Testis (tissue), 2 donors: Measurements from ENCODE around the gene PRSS38.

Experiments
- CTCF ChIP-seq, 3 experiments: fragments of 450-650 bp in 2 of 3; fragments of 200-600 bp in 1 of 3; sonication (generic) in 1 of 3; IDR thresholded peaks; one replicate each; pipeline ENCODE4 v1.5.1; 2016 to 2019; ENCODE audit warnings: antibody characterized with exemption in 3 of 3, mild to moderate bottlenecking in 2 of 3, moderate library complexity in 1 of 3
- POLR2A ChIP-seq: fragments of 450-650 bp; IDR thresholded peaks from one replicate; pipeline ENCODE4 v1.6.1; 2017; ENCODE audit warnings: antibody characterized with exemption, mild to moderate bottlenecking, moderate library complexity

- TF ChIP-seq CTCF (IDR thresholded peaks at IDR 0.05) (no peak), POLR2A (no peak)
Measured at GRCh38 chr1:227795732-227796131, 19.7 kb upstream of the PRSS38 start.
